DOHH2 (cell line): ENCODE measurements around the gene SLC38A11.

ENCODE experiments used
- EZH2phosphoT487 ChIP-seq: fragments of 200-600 bp; sonication (generic); IDR thresholded peaks from 2 replicates; pipeline ENCODE4 v1.6.1; 2017; ENCODE audit warnings: borderline replicate concordance, mild to moderate bottlenecking, antibody characterized with exemption, low read length, moderate library complexity, mixed read lengths
- TF ChIP-seq, protein P1 (sequence below): fragments of 200-600 bp; sonication (generic); IDR thresholded peaks from one replicate; pipeline ENCODE4 v1.5.1; 2014; ENCODE audit warnings: antibody characterized with exemption, mild to moderate bottlenecking, low read depth, low read length; ENCODE audit not compliant: poor library complexity, severe bottlenecking

DNA sequence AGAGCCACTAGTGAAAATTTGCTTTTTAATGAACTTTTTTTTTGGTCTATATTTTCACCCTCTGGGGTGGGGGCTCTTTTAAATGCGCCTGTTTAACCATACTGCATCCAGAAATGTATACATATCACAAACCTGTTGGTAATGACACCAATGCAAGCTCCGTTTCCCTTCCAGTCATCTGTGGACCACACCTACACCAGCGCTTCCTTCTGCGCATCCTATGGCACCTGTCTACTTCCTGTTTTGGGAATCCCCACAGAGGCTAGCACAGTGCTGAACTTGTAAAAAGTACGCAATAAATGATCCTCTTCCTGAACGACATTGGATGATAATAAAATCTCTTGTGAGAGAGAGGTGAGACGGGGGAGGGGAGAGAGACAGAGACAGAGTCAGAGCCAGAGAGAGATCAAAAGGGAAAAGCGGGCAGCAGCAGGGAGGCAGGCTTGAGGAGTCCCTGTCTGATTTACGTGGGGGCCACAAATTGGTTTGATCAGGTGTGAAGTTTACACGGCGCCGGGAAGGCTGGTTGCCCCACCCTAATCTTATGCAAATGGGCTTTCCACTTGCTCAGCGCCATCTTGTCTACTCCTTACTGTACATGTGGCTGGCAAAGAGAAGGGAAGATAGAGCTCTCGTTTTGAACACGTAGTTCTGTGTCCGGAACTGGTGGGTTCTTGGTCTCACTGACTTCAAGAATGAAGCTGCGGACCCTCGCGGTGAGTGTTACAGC is 38.1 kb upstream of the SLC38A11 start:
- TF ChIP-seq, protein P1, sequence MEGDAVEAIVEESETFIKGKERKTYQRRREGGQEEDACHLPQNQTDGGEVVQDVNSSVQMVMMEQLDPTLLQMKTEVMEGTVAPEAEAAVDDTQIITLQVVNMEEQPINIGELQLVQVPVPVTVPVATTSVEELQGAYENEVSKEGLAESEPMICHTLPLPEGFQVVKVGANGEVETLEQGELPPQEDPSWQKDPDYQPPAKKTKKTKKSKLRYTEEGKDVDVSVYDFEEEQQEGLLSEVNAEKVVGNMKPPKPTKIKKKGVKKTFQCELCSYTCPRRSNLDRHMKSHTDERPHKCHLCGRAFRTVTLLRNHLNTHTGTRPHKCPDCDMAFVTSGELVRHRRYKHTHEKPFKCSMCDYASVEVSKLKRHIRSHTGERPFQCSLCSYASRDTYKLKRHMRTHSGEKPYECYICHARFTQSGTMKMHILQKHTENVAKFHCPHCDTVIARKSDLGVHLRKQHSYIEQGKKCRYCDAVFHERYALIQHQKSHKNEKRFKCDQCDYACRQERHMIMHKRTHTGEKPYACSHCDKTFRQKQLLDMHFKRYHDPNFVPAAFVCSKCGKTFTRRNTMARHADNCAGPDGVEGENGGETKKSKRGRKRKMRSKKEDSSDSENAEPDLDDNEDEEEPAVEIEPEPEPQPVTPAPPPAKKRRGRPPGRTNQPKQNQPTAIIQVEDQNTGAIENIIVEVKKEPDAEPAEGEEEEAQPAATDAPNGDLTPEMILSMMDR: no peak
- TF ChIP-seq EZH2phosphoT487: no peak
